NCI-H146 treated with DMSO at 0.1 percent for 48 hours (cell line): ENCODE results near the gene CD200R1.
"Not testable (repeated sequence)": the region's sequence is repeated elsewhere in the genome, so short reads cannot be mapped to it uniquely, and the experiment has no call there.

Experiments
- DNase-seq: peaks from one replicate; lab custom pipeline; 2025; ENCODE audit not compliant: unreplicated experiment; lab: John Stamatoyannopoulos, UW

CD200R1 gene

DNA sequence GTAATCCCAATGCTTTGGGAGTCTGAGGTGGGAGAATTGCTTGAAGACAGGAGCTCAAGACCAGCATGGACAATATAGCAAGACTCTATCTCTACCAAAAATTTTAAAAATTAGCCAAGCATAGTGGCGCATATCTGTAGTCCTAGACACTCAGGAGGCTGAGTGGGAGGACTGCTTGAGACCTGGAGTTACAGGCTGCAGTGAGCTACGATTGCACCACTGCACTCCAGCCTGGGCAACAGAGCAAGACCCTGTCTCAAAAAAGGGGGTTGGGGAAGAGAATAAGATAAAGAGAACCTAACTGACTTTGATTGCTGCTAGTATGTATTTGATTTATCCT is 755 bp downstream of the CD200R1 start:
- no peak for DNase-seq

DNA sequence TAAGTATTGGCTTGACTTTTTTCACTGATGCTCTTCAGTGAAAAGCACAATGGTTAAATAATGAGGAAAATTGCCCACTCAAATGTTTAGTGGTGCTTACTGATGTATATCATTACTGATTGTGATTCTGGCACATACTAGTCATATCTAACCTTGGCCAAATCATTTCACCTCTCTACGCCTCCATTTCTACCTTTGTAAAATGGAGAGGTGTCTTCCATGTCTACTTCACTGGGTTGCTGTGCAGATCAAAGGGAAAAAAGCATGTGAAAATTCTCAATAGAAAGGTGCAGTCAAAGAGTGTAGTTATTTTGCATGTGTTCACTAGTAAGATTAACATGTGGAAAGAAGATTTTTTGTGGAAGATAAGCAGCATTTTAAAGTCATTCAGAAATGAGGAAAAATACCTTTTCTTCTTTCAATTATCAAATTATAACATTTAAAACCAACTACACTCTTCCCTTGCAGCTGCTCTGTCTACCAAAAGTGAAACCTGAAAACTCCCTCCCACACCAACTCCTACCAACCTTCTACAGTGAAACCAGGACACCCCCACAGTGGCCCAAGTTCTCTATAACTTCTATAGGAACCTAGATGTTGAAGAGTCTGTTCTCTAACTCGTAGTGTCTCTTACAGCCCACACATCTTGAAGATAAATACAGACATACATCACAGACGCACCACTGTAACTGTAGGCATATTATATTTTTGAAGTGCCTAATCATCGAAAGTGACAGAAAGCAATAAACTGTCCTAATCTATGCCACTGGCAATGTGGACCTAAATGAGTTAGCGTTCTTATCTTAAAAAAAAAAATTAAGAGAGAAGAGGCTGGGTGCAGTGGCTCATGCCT is 1.4 kb downstream of the CD200R1 start:
- no peak for DNase-seq

DNA sequence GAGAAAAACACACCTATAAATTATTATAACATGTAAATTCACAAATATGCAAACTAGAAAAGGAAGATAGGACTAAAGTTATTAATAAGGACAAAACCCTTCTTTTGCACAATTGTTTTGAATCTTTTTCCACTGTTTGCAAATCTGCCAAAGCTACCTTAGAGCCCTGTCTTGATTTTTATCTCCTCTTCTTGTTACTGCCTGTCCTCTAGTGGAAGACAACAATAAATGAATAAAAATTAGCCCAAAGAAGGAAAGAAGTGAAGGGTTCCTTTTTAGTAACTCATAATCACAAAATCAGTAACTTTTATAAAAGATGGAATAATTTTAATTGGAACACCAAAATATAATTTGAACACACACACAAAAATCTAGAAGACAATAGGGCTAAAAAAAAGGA is 2.7 kb downstream of the CD200R1 start:
- DNase-seq = no peak

DNA sequence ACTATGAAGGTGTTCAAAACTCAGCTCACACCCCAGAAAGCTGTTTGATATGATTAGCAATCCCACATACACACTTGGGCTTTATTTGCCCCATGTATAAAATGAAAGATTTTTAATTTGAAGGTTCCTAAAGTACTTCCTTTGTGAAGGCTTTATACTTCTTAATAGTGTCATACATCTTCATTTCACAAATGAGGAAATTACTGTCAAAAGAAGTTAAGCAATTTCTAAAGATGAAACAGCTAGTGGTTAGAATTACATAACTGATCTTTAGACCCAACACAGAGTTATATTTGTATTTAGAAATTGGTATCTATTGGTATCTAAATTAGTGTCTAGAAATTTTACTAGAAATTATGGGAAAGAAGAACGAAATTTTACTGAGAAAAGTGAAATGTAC is 7.1 kb downstream of the CD200R1 start:
- no peak for DNase-seq

DNA sequence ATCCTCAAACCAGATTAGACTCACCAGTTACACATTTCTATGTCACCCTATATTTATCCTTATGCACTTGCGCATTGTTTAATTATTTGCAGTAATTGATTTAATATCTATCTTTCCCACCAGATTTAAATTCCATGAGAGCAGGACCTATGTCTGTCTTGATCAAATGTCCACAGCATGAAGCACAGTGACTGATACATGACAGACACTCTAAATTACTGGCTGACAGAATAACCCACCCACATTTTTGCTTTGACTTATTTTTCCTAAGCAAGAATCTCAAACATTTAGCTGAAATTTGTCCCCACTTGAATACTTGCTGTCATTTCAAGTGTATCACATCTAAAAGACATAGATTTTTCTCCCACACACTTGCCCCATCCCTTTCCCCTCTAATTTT is 7.5 kb downstream of the CD200R1 start:
- DNase-seq = no peak

DNA sequence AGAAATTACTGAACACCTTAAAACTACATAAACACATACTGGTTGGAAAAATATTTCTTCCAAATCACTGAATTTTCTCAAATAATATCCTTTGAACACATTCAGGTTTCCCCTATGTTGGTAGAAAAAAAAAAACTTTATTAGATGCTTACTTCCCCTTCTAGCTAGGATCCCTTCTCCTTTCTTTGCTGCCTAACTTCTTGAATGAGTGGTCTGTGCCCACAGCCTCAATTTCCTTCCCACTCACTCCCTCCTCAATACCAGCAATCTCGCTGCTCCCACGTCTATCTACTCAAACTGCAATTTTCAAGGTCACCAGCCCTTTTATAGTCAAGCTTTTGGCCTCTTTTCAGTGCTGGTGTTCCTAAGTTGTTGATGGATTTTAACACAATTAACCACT is 8.3 kb downstream of the CD200R1 start:
- DNase-seq = no peak

DNA sequence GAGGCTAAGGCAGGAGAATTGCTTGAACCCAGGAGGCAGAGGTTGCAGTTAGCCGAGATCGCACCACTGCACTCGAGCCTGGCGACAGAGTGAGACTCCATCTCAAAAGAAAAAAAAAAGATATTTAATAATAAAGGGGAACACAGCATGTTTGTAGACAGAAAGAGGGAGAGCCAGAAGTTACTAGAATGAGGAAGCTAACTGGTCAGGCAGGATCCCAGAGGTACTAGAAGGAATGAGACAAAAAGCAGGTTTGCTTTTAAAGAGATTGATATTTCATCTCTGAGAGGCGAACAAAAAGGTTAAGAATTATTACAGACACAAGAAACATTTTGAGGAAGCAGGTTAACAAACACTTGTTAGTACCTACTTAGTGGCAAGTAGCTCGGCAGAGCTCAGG is 9.2 kb downstream of the CD200R1 start:
- DNase-seq = no peak

DNA sequence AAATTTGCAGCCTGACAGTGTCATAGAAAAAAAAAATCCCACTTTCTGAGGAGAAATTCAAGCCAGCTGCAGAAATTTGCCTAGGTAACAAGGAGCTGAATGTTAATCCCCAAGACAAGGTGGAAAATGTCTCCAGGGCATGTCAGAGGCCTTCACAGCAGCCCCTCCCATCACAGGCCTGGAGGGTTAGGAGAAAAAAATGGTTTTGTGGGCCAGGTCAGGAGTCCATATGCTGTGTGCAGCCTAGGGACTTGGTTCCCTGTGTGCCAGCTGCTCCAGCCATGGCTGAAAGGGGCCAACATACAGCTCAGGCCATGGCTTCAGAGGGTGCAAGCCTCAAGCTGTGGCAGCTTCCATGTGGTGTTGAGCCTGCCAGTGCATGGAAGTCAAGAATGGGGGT is 11.2 kb downstream of the CD200R1 start:
- no peak for DNase-seq

DNA sequence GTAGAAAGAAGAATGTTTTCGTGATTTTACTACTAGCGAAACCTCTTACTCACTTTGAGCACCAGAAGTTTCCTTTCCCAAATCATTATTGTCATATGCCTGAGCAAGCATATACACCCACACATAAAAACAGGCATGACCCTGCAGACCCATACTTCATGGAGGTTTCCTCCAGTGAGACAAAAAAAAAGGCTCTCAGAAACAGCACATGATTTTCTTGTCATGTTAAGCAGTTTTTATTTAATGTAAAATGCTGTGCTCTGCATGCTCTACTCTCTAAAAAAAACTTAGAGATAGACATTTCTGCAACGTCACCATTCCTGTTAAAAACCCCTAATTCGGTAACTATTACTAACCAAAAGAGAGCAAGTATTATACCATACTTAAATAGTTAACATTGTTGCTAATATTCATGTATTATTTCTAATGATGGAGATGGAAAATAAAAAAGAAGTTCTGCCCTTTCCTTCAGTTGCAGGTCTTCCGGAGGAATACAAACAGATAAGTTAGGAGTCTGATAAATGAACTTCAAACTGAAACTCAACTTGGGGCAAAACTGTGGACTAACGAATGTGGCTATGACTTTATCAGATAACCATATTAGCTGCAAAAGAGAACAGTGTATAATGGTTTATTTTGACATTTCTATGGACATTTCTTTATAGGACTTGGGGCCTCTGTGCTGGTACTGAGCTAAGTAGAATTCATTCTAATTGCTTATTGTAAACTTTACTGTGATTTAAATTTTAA is 15.9 kb downstream of the CD200R1 start:
- no peak for DNase-seq

DNA sequence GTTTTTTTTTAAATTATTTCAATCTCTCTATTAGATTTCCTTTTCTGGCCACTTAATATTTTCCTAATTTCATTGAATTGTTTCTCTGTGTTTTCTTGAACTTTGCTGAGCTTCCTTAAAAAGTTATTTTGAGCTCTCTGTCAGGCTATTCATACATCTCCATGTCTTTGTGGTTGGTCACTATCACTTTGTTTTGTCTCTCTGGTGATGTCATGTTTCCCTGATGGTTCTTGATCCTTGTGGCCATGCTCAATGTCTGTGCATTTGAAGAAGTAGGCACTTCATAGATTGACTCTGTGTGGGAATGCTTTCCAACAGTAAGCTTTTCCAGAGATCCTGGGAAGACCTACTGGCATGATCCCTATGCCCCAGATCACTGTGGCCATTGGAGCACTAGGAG is 18.6 kb downstream of the CD200R1 start:
- no peak for DNase-seq

DNA sequence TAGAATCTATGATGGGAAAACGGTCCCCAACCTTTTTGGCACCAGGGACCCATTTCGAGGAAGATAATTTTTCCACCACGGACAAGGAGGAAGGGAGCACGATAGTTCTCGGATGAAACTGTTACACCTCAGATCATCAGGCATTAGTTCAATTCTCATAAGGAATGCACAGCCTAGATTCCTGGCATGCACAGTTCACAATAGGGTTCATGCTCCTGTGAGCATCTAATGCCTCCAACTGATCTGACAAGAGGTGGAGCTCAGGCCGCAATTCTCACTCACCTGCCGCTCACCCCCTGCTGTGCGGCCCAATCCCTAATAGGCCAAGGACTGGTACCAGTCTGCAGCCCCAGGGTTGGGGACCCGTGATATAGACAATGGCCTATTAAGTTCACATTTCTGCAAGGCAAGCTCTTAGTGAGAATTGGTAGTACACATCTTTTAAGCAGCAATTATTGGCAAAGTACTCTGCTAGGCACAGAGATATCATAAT is 26.5 kb downstream of the CD200R1 start:
- no peak for DNase-seq

DNA sequence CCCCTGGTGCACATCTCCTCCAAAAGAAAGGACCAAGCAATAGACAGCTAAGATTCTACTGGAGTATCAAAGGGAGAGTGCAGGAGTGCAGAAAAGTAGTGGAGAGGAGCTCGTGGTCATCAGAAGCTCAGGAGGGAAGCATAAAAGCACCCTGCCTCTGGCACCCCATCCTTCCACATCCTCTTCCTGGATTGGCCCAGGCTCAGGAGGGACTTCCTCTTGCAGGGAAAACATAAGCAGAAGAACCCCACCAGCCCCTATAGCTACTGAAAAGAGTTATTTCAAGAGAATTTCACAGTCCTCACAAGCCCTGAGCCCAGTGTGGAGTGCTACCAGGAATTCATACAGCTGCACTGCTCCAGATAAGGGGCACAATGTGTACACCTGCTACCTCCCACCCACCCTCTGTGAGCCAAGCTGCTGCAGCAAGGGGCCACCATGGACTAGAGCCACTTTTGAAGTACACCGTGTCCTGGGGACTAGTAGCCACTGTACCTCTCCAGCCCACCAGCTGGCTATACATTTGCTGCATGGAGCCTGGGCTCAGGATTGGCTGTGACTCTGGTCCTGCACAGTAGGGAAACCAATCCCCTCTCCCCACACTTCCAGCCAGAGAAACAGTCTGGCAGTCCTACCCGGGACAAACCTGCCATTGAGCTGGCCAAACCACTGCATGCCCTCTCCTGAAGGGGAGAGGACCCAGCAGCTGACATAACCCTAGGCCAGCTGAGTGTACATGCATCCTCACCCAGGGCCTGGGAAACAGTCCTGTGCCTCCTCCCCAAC is 43.0 kb downstream of the CD200R1 start:
- DNase-seq = no peak

DNA sequence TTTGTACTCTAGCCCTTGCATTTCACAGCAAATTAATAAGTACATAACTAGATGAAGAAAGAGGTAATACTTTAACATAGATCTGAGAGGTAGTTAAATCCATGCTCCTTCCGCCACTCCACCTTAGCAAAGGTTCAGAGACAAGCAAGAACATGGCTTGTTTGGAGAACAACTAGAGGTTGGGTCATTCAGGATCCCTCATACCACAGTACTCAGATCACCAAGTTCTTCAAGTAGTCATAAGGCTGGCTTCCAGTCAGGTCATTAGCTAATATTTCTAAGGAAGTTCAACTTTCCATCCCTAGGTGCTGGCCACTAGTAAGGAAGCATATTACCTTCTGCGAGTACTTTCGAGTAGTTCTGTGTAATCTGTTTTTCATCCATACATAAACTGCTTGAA is 44.1 kb downstream of the CD200R1 start:
- DNase-seq = no peak

DNA sequence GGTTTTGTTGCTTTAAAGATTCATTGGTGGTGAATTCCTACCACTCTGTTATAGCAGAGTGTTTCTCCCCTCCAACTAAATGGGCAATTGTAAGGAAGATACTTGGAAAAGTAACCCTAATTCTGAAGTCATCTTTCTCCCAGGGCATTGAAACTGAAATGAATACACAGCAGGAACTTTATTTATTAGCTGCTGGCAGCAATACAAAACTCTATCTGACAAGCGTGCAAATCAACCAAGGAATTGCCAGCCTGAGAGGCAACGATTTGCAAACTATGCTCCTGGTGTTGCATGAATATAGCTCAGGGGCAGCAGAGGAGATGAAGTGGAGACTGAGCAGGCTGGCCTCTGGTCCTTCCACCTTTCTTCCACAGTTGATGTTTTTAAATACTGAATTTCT is 48.9 kb downstream of the CD200R1 start:
- DNase-seq = no peak

DNA sequence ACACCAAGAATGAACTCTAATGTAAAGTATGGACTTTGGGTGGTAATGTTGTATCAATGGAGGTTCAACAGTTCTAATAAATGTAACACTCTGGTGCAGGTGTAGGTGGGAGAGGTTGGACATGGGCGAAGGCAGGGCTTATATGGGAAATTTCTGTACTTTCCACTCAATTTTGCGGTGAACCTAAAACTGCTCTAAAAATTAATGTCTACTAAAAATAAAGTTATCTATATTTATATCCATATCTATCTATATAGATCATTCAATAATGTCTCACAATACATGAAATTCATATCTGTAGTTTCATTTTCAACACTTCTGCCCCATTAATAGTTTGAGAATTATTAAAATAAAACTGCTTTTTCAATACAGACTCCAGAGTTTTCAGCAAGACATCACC is 49.3 kb downstream of the CD200R1 start:
- no peak for DNase-seq

DNA sequence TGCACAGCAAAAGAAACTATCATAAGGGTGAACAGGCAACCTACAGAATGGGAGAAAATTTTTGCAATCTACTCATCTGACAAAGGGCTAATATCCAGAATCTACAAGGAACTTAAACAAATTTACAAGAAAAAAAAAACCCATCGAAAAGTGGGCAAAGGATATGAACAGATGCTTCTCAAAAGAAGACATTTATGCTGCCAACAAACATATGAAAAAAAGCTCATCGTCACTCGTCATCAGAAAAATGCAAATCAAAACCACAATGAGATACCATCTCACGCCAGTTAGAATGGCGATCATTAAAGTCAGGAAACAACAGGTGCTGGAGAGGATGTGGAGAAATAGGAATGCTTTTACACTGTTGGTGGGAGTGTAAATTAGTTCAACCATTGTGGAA is 55.4 kb downstream of the CD200R1 start:
- DNase-seq = not testable (repeated sequence)

DNA sequence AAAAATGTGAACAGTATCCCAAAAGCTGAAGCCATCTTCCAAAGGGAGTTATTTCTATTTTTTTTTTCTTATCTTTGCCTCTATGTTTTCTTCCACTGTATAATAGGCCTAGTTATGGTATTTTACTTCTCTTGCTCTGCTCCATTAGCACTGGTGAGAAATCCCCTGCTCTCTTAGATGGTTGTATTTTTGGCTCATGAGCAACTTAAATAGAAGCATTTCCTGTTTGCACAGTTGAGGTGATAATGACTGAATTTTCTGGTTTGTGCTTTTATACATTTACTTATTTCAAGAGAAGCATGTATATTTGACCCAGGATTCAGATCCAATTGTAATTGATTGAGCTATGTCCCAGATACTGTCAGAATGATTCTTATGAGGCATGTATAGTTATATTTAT is 66.7 kb downstream of the CD200R1 start:
- no peak for DNase-seq

DNA sequence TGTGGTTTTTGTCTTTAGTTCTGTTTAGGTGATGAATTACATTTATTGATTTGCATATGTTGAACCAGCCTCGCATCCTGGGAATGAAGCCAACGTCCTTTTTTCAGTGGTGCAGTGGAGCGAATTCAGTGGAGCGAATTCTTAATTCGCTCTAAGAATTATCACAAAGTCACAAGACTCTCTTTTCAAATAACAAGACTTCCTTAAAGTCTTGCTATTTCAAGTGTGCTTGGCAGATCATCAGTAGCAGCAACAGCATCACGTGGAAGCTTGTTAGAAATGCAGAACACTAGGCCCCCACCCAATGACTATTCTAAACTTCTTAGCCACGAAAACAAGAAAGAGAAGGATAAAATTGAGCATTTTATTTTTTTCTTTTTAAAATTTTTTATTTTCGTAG is 70.1 kb downstream of the CD200R1 start:
- DNase-seq = no peak

DNA sequence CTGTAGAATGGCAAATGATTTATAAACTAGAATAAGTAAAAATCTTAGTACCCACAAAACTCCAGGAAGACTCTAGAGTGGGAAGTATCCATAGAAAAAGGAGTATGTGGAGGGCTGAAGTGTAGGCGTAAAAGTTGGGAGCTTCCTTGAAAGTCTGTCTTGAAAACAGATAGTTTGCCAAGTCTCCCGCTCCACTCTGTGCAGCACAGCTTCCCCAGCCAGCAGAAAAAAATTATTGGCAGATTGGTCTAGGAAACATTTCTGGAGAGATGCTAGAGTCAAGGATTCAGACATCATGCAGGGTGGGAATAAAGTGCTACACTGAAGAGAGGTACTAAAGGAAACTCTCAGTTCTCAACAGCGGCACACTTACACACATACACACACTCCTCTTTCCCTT is 74.8 kb downstream of the CD200R1 start:
- DNase-seq = no peak

DNA sequence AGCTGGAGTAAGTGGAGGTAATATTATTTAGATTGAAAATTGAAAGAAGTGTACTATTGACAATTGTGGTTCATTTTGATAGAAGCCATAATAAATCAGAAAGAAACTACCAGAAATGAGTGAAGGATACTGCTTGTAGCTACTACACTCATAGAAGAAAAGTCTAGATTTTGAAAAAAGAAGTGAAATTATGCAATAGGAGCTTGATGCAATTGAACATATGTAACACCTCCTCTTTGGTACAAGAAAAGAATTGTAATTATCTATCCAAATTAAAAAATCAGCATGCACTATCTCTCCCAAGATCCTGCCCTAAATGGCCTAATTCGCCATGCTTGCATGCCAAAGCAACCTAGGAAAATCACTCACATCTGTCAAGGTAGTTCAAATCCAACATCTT is 77.1 kb downstream of the CD200R1 start:
- DNase-seq = no peak

DNA sequence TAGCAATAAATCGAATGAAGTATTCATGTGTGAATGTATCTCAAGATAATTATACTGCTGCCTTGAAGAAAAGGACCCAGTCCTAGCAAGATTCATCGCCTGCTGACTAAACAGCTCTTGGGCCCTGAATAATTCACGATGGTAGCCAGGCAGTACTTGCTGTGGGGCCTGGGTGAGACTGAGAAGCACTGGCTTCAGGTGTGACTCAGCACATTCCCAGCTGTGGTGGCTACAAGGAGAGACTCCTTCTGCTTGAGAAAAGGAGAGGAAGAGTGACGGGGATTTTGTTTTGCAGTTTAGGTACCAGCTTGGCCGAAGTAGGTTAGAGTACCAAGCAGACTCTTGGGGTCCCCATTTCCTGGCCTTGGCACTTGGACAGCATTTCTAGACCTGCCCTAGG is 80.6 kb downstream of the CD200R1 start:
- DNase-seq = no peak

DNA sequence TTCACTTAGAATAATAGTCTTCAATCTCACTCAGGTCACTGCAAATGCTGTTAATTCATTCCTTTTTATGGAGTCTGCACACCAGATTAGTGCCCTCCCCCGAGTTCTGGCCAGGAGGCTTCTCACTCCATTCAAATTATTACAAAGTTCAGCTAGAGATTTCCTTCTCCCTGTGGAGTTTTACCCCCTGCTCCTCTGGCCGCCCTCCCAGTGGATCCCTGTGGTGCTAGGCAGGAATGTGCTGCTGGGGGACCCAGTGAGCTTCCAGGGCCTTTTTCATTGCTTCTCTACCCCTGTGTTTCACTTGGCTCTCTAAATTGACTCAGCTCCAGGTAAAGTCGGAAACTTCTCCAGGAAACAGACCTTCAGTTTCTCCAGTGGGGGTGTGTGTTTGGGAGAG is 85.5 kb downstream of the CD200R1 start:
- DNase-seq = no peak
